ENCODE results near the gene TRIM58. TPM values are rescaled to one million over a fixed set of nuclear protein-coding genes. Genes with fewer than 3 reads are reported as not detected.

The TRIM58 gene
- polyA plus RNA-seq, 1 experiment: not detected

- POLR2A ChIA-PET: no interaction called here
- CTCF ChIA-PET: no interaction called here
- Histone ChIP-seq H3K36me3 (ENCODE audit: control insufficient read depth, insufficient read depth, low read length) (no peaks in the 10 kb centered on the region), H3K4me3 (ENCODE audit: low read depth, low read length) (no peak overlapping the region), H3K27me3 (ENCODE audit: control insufficient read depth, insufficient read depth, low read length) (no peaks in the 10 kb centered on the region)
- no peak for TF ChIP-seq CTCF (IDR thresholded peaks at IDR 0.05; ENCODE audit: insufficient read depth, low read depth, low read length)
- no peak for DNase-seq (ENCODE audit: low read depth)
These were observed 1.1 kb upstream of the TRIM58 start for GRCh38 chr1:247855911-247856310.

GRCh38 chr1:247857985-247858619, 1.1 kb downstream of the TRIM58 start:
- no peak overlapping the region for H3K4me3 ChIP-seq (ENCODE audit: low read depth, low read length)
- H3K36me3 ChIP-seq (ENCODE audit: control insufficient read depth, insufficient read depth, low read length): no peaks in the 10 kb centered on the region
- CTCF ChIA-PET: no interaction called here
- POLR2A ChIA-PET: no interaction called here
- no peaks in the 10 kb centered on the region for H3K27me3 ChIP-seq (ENCODE audit: control insufficient read depth, insufficient read depth, low read length)
- no peak for TF ChIP-seq CTCF (IDR thresholded peaks at IDR 0.05; ENCODE audit: insufficient read depth, low read depth, low read length)
- DNase-seq (ENCODE audit: low read depth): no peak

- Histone ChIP-seq H3K27me3 (ENCODE audit: control insufficient read depth, insufficient read depth, low read length) (no peaks in the 10 kb centered on the region), H3K36me3 (ENCODE audit: control insufficient read depth, insufficient read depth, low read length) (no peaks in the 10 kb centered on the region), H3K4me3 (ENCODE audit: low read depth, low read length) (no peak overlapping the region)
- no peak for DNase-seq (ENCODE audit: low read depth)
- TF ChIP-seq CTCF (IDR thresholded peaks at IDR 0.05; ENCODE audit: insufficient read depth, low read depth, low read length): no peak
- ChIA-PET POLR2A (no interaction called here), CTCF (no interaction called here)
These were observed 5.8 kb downstream of the TRIM58 start for GRCh38 chr1:247862756-247863155.

- ChIA-PET CTCF (no interaction called here), POLR2A (no interaction called here)
- no peak for TF ChIP-seq CTCF (IDR thresholded peaks at IDR 0.05; ENCODE audit: insufficient read depth, low read depth, low read length)
- DNase-seq (ENCODE audit: low read depth): no peak
- no peak overlapping the region for H3K4me3 ChIP-seq (ENCODE audit: low read depth, low read length)
- H3K36me3 ChIP-seq (ENCODE audit: control insufficient read depth, insufficient read depth, low read length): no peaks in the 10 kb centered on the region
- H3K27me3 ChIP-seq (ENCODE audit: control insufficient read depth, insufficient read depth, low read length): no peaks in the 10 kb centered on the region
These were observed 7.7 kb downstream of the TRIM58 start for GRCh38 chr1:247864644-247865043.

- no peak for DNase-seq (ENCODE audit: low read depth)
- ChIA-PET POLR2A (no interaction called here), CTCF (no interaction called here)
- Histone ChIP-seq H3K27me3 (ENCODE audit: control insufficient read depth, insufficient read depth, low read length) (no peaks in the 10 kb centered on the region), H3K36me3 (ENCODE audit: control insufficient read depth, insufficient read depth, low read length) (no peaks in the 10 kb centered on the region), H3K4me3 (ENCODE audit: low read depth, low read length) (no peak overlapping the region)
- no peak for TF ChIP-seq CTCF (IDR thresholded peaks at IDR 0.05; ENCODE audit: insufficient read depth, low read depth, low read length)
These were observed 8.4 kb downstream of the TRIM58 start for GRCh38 chr1:247865416-247865815.

Data from BJ (cell line).